ENCODE measurements around the gene BMERB1.
"Not testable (repeated sequence)": the region's sequence is repeated elsewhere in the genome, so short reads cannot be mapped to it uniquely, and the experiment has no call there.

Gene BMERB1

GRCh38 chr16:15566095-15566494 lies 131.7 kb downstream of the BMERB1 start:
- no peak for DNase-seq

GRCh38 chr16:15567823-15568222 lies 133.4 kb downstream of the BMERB1 start:
- DNase-seq = no peak

DNA sequence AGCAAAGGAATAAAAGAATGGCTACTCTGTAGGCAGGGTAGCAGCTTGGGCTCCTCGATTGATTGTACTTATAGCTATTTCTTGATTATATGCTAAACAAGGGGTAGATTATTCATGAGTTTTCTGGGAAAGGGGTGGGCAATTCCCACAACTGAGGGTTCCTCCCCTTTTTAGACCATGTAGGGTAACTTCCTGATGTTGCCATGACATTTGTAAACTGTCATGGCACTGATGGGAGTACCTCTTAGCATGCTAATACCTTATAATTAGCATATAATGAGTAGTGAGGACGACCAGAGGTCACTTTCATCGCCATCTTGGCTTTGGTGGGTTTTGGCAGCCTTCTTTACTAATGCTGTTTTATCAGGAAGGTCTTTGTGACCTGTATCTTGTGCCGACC lies 136.3 kb downstream of the BMERB1 start:
- DNase-seq = not testable (repeated sequence)

DNA sequence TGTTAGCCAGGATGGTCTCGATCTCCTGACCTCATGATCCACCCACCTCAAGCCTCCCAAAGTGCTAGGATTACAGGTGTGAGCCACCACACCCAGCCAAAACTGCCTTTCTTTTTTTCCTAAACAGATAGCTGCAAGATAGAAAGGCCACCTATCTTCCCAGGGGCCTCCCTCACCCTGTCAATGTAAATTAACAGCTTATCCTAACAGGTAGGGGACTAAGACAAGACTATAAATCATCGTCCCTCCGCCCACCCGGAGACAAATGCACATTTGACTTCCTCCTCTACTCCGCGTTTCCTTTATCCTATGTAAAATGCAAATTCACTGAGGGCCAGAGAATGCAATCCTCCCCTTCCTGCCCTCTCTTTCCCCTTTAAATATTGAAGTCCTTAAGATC lies 137.2 kb downstream of the BMERB1 start:
- no peak for DNase-seq

- peak; percentile 21 to 28 for DNase-seq
Measured at GRCh38 chr16:15572329-15573001, 138.1 kb downstream of the BMERB1 start.

DNA sequence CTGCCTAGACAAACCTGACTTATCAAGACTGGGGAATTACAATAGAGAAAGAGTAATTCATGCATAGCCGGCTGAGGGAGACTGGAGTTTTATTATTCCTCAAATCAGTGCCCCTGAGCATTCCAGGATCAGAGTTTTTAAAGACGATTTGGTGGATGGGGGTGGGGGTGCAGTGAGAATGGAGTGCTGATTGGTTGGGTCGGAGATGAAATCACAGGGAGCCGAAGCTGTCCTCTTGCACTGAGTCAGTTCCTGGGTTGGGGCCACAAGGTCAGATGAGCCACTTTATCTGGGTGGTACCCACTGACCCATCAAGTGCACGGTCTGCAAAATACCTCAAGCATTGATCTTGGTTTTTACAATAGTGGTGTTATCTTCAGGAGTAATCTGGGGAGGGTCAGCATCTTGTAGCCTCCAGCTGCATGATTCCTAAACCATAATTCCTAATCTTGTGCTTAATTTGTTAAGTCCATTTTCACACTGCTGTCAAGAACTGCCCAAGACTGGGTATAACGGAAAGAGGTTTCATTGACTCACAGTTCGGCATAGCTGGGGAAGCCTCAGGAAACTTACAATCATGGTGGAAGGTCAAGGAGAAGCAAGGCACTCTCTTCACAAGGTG lies 139.0 kb downstream of the BMERB1 start:
- no peak for DNase-seq

GRCh38 chr16:15573896-15574613 lies 139.7 kb downstream of the BMERB1 start:
- DNase-seq = not testable (repeated sequence)

GRCh38 chr16:15574614-15574948 lies 140.2 kb downstream of the BMERB1 start:
- no peak for DNase-seq

GRCh38 chr16:15575293-15576049 lies 141.1 kb downstream of the BMERB1 start:
- DNase-seq = no peak

DNA sequence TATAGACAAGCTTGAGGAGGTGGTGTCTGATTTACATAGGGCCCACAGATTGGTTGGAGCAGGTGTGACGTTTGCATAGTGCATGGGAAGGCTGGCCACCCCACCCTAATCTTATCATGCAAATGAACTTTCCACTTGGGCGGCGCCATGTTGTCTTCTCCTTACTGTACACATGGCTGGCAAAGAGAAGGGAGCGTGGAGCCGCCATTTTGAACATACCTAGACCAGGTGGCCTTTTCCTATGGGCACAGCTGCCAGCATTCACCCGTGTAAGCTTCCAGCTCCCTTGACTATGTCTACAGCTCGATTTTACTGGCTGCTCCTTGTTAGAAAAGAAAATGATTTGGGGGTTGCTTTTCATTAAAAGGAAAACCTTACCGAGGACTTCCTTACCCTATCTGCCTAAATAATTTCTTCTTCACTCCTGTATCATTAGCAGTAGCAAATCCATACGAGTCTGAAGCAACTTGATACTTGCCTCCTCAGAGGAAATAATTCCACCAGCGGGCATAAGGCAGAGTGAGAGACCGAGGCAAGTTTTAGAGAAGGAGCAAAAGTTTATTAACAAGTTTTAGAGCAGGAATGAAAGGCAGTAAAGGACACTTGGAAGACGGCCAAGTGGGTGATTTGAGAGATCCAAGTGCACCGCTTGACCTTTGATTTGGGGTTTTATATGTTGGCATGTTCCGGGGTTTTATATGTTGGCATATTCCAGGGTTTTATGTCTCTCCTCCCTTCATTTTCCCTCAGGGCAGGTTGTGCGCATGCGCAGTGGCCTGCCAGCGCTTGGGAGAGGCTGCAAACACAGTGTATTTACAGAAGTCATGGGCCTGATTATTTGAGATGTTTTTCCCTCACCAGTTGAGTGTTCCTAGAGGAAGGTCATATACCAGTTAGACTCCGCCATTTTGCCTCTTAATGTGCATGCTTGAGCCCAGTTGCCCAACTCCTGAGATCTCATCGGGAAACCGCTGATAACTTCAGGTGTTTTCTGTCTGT lies 142.9 kb downstream of the BMERB1 start:
- DNase-seq = no peak

DNA sequence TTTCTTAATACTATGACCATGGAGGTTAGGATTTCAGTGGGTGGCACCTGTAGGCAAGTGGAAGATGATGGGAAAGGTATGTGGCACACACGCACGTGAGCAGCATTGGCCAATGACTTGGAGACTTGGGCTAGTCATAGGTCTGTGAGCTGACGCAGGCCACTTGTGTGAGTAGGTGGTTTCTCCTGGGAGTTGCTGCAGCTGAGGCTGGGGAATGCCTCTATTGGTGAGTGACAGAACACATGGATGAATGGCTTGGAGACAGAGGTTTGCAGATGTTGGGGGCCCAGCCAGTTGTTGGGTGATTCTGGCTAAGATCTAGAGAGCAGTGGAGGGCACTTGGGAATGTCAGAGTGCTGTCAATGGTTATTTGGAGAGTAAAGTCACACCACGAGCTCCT lies 144.4 kb downstream of the BMERB1 start:
- no peak for DNase-seq

GRCh38 chr16:15581127-15581815 lies 146.9 kb downstream of the BMERB1 start:
- DNase-seq = no peak

- no peak for DNase-seq
Measured at GRCh38 chr16:15583526-15583925, 149.1 kb downstream of the BMERB1 start.

- no peak for DNase-seq
Measured at GRCh38 chr16:15585956-15586355, 151.6 kb downstream of the BMERB1 start.

GRCh38 chr16:15586716-15587115 lies 152.3 kb downstream of the BMERB1 start:
- DNase-seq = no peak

- DNase-seq = no peak
Measured at GRCh38 chr16:15587152-15587825, 152.9 kb downstream of the BMERB1 start.

- no peak for DNase-seq
Measured at GRCh38 chr16:15592324-15592723, 157.9 kb downstream of the BMERB1 start.

GRCh38 chr16:15593235-15593634 lies 158.8 kb downstream of the BMERB1 start:
- DNase-seq = no peak

DNA sequence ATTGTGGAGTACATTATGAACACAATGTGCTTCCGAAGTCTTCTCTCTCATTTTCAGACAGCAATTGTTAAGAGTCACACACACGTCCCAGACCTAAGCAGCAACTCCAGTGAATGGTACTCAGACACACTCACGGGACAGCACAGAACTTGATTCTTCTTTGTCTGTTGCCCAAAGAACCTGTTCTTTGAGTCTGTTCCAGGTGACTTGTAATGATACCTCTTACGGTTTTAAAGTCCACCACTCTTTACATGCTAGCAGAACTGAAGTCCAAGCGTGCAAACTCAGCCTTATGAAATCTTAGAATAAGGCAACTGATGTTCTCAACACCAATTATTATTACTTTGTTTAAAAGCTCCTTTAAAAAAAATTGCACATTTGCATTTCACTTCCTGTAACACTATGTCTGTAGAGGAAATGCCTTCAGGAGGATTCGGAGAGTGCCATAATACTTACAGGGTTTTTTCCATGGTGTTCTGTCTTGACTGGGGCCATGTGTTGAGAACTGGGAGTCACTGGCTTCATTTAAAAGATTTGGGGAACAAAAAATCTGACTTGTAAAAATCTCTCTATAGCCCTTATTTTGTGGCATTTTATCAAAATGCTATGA lies 160.4 kb downstream of the BMERB1 start:
- no peak for DNase-seq

- no peak for DNase-seq
Measured at GRCh38 chr16:15597135-15597534, 162.7 kb downstream of the BMERB1 start.
